Measurements from ENCODE around the gene ZNF195. TPM values are rescaled to one million over a fixed set of nuclear protein-coding genes. Genes with fewer than 3 reads are reported as not detected.
"Not testable (repeated sequence)": the region's sequence is repeated elsewhere in the genome, so short reads cannot be mapped to it uniquely, and the experiment has no call there.

ZNF195 gene
- total RNA-seq, 1 experiment from 2014 or later = 47.7 TPM

DNA sequence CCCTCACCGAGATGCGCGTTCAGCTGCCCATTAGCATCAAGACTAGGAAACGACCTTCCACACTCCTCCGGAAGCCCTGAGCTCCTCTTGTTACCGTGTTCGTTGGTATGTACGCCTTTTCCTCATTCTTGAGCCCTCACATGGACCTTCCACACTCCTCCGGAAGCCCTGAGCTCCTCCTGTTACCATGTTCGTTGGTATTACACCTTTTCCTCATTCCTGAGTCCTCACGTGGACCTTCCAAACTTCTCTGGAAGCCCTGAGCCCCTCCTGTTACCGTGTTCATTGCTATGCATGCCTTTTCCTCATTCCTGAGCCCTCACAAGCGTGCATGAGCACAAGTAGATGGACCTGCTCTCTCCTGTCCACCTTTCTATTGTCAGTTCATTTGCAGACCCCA lies 52.5 kb downstream of the ZNF195 start:
- CTCF ChIA-PET; H4K20me1 ChIP-seq (ENCODE audit: insufficient read depth); ATAC-seq; H3K27ac ChIP-seq (ENCODE audit: low read depth, low read length); H3K36me3 ChIP-seq (ENCODE audit: control insufficient read depth in 1 of 2, insufficient read depth in 2 of 2, low read length in 2 of 2); intact Hi-C loops (cut with micrococcal nuclease); H3K27me3 ChIP-seq (ENCODE audit: insufficient read depth, low read length); H3K9me3 ChIP-seq (ENCODE audit: control insufficient read depth in 1 of 2, insufficient read depth in 1 of 2, low read depth in 1 of 2, low read length in 2 of 2); H3K9ac ChIP-seq (ENCODE audit: low read length); H3K4me2 ChIP-seq (ENCODE audit: low read length); RAD21 ChIA-PET (ENCODE audit: low non-redundant PET in 1 of 2, low total read pairs in 2 of 2, uncharacterized antibody in 2 of 2, unreplicated experiment in 2 of 2); BruUV-seq (replicated peaks); H2AFZ ChIP-seq (ENCODE audit: low read depth, low read length, poor library complexity, severe bottlenecking); H3K4me1 ChIP-seq (ENCODE audit: control insufficient read depth in 1 of 2, insufficient read depth in 2 of 2, low read length in 2 of 2); H3K79me2 ChIP-seq (ENCODE audit: insufficient read depth, low read length); H3K4me3 ChIP-seq (replicated peaks in 1 of 2; ENCODE audit: low read depth in 1 of 2, low read length in 2 of 2); DNase-seq (ENCODE audit: low read depth, low spot score); H3K9me2 ChIP-seq (ENCODE audit: insufficient read depth); POLR2A ChIA-PET: not testable (repeated sequence)

DNA sequence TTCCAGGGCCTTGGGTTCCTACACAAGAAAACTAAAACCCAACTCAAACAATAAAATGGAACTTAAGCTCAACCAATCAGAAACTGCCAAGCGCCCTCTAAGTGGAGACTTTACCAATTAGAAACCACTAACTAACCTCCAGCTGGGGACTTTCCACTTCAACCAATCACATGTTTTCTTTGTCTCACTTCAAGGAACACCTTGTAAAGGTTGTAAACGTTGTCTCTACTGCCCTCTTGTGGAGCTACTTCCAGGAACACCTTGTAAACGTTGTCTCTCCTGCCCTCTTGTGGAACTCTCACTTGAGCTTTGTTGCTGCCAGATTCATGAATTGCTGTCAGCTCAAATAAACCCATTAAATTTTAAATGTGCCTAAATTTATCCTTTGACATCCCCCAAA lies 54.2 kb downstream of the ZNF195 start:
- RAD21 ChIA-PET (ENCODE audit: low non-redundant PET in 1 of 2, low total read pairs in 2 of 2, uncharacterized antibody in 2 of 2, unreplicated experiment in 2 of 2); H3K79me2 ChIP-seq (ENCODE audit: insufficient read depth, low read length); H3K27ac ChIP-seq (ENCODE audit: low read depth, low read length); H3K9ac ChIP-seq (ENCODE audit: low read length); POLR2A ChIA-PET; DNase-seq (ENCODE audit: low read depth, low spot score); CTCF ChIA-PET; H3K4me1 ChIP-seq (ENCODE audit: control insufficient read depth in 1 of 2, insufficient read depth in 2 of 2, low read length in 2 of 2); H3K36me3 ChIP-seq (ENCODE audit: control insufficient read depth in 1 of 2, insufficient read depth in 2 of 2, low read length in 2 of 2); H2AFZ ChIP-seq (ENCODE audit: low read depth, low read length, poor library complexity, severe bottlenecking); BruUV-seq (replicated peaks); H3K4me3 ChIP-seq (replicated peaks in 1 of 2; ENCODE audit: low read depth in 1 of 2, low read length in 2 of 2); H3K9me2 ChIP-seq (ENCODE audit: insufficient read depth); H4K20me1 ChIP-seq (ENCODE audit: insufficient read depth); H3K27me3 ChIP-seq (ENCODE audit: insufficient read depth, low read length); intact Hi-C loops (cut with micrococcal nuclease); H3K4me2 ChIP-seq (ENCODE audit: low read length); H3K9me3 ChIP-seq (ENCODE audit: control insufficient read depth in 1 of 2, insufficient read depth in 1 of 2, low read depth in 1 of 2, low read length in 2 of 2): not testable (repeated sequence)
- peak; percentile 92 for ATAC-seq

Other genes with a start within 250 kb of the ZNF195 start
- gene OSBPL5, start 213.8 kb downstream of the ZNF195 start, total RNA-seq (2021; ENCODE audit: unreplicated experiment) = 44.2 TPM
- not detected for gene MRGPRG, start 160.3 kb downstream of the ZNF195 start, total RNA-seq (2021; ENCODE audit: unreplicated experiment)
- not detected for gene MRGPRE, start 146.7 kb downstream of the ZNF195 start, total RNA-seq (2021; ENCODE audit: unreplicated experiment)

Measured in HCT116 (cell line).